SK-N-SH (cell line): ENCODE measurements around the gene APOC3. TPM values are rescaled to one million over a fixed set of nuclear protein-coding genes. Genes with fewer than 3 reads are reported as not detected.

ENCODE experiments used
- CTCF ChIA-PET: fragments of 300-600, 350-600 bp; formaldehyde crosslinking; extraction: SDS; loops from one replicate; lab custom pipeline; 2021; lab: Yijun Ruan, JAX
- POLR2A ChIA-PET: fragments of 350-600 bp; sonication (Branson Sonifier 250); formaldehyde crosslinking; extraction: SDS; loops from one replicate; lab custom pipeline; 2020; ENCODE audit warnings: antibody characterized with exemption, inconsistent platforms; lab: Yijun Ruan, JAX
- DNase-seq: peaks from one replicate; pipeline ENCODE4 v3.0.0; 2012
- H2AFZ ChIP-seq: fragments of 200-600 bp; sonication (generic); 2 replicates; pipeline ENCODE4 v1.8.1; 2016; ENCODE audit warnings: antibody characterized with exemption, mild to moderate bottlenecking, low read depth
- H3F3A ChIP-seq: fragments of 200-600 bp; sonication (generic); replicated peaks from 2 replicates; pipeline ENCODE3; 2016; ENCODE audit warnings: antibody characterized with exemption, mild to moderate bottlenecking; ENCODE audit not compliant: insufficient read depth
- H3K27ac ChIP-seq, 2 experiments: fragments of 200-500 bp in 1 of 2; fragments of 200-600 bp in 1 of 2; sonication (Bioruptor generic) in 1 of 2; sonication (generic), shearing (Covaris generic) in 1 of 2; 2 replicates each; pipeline versions ENCODE4 v1.5.1 to v1.6.1; 2014 to 2016; ENCODE audit warnings: low read depth in 2 of 2, inconsistent platforms in 1 of 2, low read length in 1 of 2, mild to moderate bottlenecking in 1 of 2, mixed read lengths in 1 of 2
- H3K27me3 ChIP-seq: fragments of 200-600 bp; sonication (generic), shearing (Covaris generic); 2 replicates; pipeline ENCODE4 v1.6.1; 2016; ENCODE audit warnings: mixed run types; ENCODE audit not compliant: insufficient read depth
- H3K36me3 ChIP-seq, 2 experiments: fragments of 200-500 bp in 1 of 2; fragments of 200-600 bp in 1 of 2; sonication (Bioruptor generic) in 1 of 2; sonication (generic) in 1 of 2; replicated peaks in 1 of 2; 2 replicates each; pipeline versions ENCODE3 to v1.5.1; 2014 to 2016; ENCODE audit warnings: low read length in 1 of 2, mild to moderate bottlenecking in 1 of 2; ENCODE audit not compliant: insufficient read depth in 2 of 2, control insufficient read depth in 1 of 2
- H3K4me1 ChIP-seq, 2 experiments: fragments of 200-500 bp in 1 of 2; fragments of 200-600 bp in 1 of 2; sonication (Bioruptor generic) in 1 of 2; sonication (generic), shearing (Covaris generic) in 1 of 2; 2 replicates each; pipeline versions ENCODE4 v1.5.1 to v1.6.1; 2014 to 2016; ENCODE audit warnings: low read depth in 1 of 2, low read length in 1 of 2, mixed run types in 1 of 2; ENCODE audit not compliant: insufficient read depth in 2 of 2, control insufficient read depth in 1 of 2
- H3K4me2 ChIP-seq: fragments of 200-600 bp; sonication (generic), shearing (Covaris generic); 2 replicates; pipeline ENCODE4 v1.6.1; 2017; ENCODE audit warnings: mixed run types
- H3K4me3 ChIP-seq, 2 experiments: fragments of 200-500 bp in 1 of 2; fragments of 200-600 bp in 1 of 2; sonication (Bioruptor generic) in 1 of 2; sonication (generic), shearing (Covaris generic) in 1 of 2; 2 replicates each; pipeline versions ENCODE4 v1.5.1 to v1.8.1; 2014 to 2016; ENCODE audit warnings: low read depth in 2 of 2, inconsistent platforms in 1 of 2, low read length in 1 of 2, mild to moderate bottlenecking in 1 of 2, mixed read lengths in 1 of 2, moderate library complexity in 1 of 2
- H3K79me2 ChIP-seq: fragments of 200-600 bp; sonication (generic); 2 replicates; pipeline ENCODE4 v1.8.1; 2017; ENCODE audit warnings: mild to moderate bottlenecking; ENCODE audit not compliant: insufficient read depth
- H3K9ac ChIP-seq: fragments of 200-600 bp; sonication (generic); 2 replicates; pipeline ENCODE4 v1.6.1; 2017; ENCODE audit warnings: mixed run types
- H3K9me2 ChIP-seq: fragments of 200-600 bp; sonication (generic); 2 replicates; pipeline ENCODE4 v1.6.1; 2017; ENCODE audit warnings: mixed run types
- H3K9me3 ChIP-seq: fragments of 200-600 bp; sonication (generic); 2 replicates; pipeline ENCODE4 v1.6.1; 2017; ENCODE audit warnings: mixed run types, mild to moderate bottlenecking, moderate library complexity
- H4K20me1 ChIP-seq: fragments of 200-600 bp; sonication (generic); 2 replicates; pipeline ENCODE4 v1.6.1; 2017; ENCODE audit warnings: mild to moderate bottlenecking, mixed run types; ENCODE audit not compliant: insufficient read depth
- EP300 ChIP-seq, 2 experiments: IDR thresholded peaks; 2 replicates each; pipeline versions ENCODE4 v1.4.0 to v1.6.1; 2012; ENCODE audit warnings: borderline replicate concordance in 1 of 2, low read depth in 1 of 2, low read length in 1 of 2
- FOSL2 ChIP-seq: IDR thresholded peaks from 2 replicates; pipeline ENCODE4 v1.4.0; 2012; ENCODE audit warnings: low read depth, mild to moderate bottlenecking, moderate library complexity, borderline replicate concordance
- FOXJ3 ChIP-seq: sonication (generic); formaldehyde crosslinking; IDR thresholded peaks from 2 replicates; pipeline ENCODE4 v1.5.1; 2020; ENCODE audit warnings: mild to moderate bottlenecking, missing genetic modification reagents
- FOXM1 ChIP-seq: IDR thresholded peaks from 2 replicates; pipeline ENCODE4 v1.4.0; 2012; ENCODE audit warnings: low read depth, mild to moderate bottlenecking
- GABPA ChIP-seq: IDR thresholded peaks from 2 replicates; pipeline ENCODE4 v1.4.0; 2012; ENCODE audit warnings: low read depth, mild to moderate bottlenecking
- GATA2 ChIP-seq: sonication (generic); formaldehyde crosslinking; IDR thresholded peaks from 2 replicates; pipeline ENCODE4 v1.5.0; 2020; ENCODE audit warnings: mild to moderate bottlenecking, missing genetic modification reagents
- MEF2A ChIP-seq: IDR thresholded peaks from 2 replicates; pipeline ENCODE4 v1.4.0; 2012; ENCODE audit warnings: low read depth, borderline replicate concordance
- NFIC ChIP-seq: IDR thresholded peaks from 2 replicates; pipeline ENCODE4 v1.4.0; 2012; ENCODE audit warnings: borderline replicate concordance
- POLR2AphosphoS5 ChIP-seq: IDR thresholded peaks from 2 replicates; pipeline ENCODE4 v1.6.1; 2012; ENCODE audit warnings: low read depth, low read length
- RCOR1 ChIP-seq: fragments of 150-350 bp; IDR thresholded peaks from 2 replicates; pipeline ENCODE4 v1.6.1; 2017; ENCODE audit warnings: antibody characterized with exemption, low read length
- RXRA ChIP-seq: IDR thresholded peaks from 2 replicates; pipeline ENCODE4 v1.4.0; 2012; ENCODE audit warnings: low read depth, mild to moderate bottlenecking, borderline replicate concordance
- TCF12 ChIP-seq: IDR thresholded peaks from 2 replicates; pipeline ENCODE4 v1.4.0; 2012
- YY1 ChIP-seq: IDR thresholded peaks from 2 replicates; pipeline ENCODE4 v1.4.0; 2012; ENCODE audit warnings: low read depth, mild to moderate bottlenecking
- WGBS: methylation state at CpG from one replicate; pipeline ENCODE4 v1.1.6; 2017; ENCODE audit warnings: low lambda C conversion rate; 5-methylcytosine and 5-hydroxymethylcytosine counted together
- polyA plus RNA-seq, 3 experiments: library from polyadenylated mRNA; depleted of rRNA; stranded (reverse); fragments of >200 nt; gene quantifications; 2 replicates each; pipeline ENCODE4 v1.2.3, GENCODE V29; 2012
- TF ChIP-seq, protein P1 (sequence below): IDR thresholded peaks from 2 replicates; pipeline ENCODE4 v1.6.1; 2012; ENCODE audit warnings: mild to moderate bottlenecking, low read depth, low read length, moderate library complexity

The APOC3 gene
- polyA plus RNA-seq, 1 of the 3 experiments (the other 2 are of a cell fraction): not detected

DNA sequence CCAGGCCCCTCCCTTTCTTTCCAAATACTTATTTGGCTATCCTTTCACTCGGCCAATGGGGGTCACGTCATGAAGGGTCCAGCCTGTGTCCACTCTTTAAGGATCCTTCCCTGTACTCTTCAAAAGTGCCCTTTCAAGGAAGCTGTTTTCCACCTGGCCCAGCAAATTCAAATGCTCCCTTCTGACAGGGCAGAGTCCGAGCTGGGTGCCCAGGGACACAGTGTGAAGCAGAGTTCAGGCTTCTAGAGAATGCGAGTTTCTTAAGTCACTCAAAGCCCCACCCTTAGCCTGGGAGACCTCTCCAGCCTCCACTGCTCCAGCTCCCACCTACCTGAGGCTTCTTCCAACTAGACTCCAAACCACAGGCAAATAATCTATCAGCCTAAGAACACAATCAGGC, 13.2 kb downstream of the APOC3 start (continued):
- TF ChIP-seq, protein P1, sequence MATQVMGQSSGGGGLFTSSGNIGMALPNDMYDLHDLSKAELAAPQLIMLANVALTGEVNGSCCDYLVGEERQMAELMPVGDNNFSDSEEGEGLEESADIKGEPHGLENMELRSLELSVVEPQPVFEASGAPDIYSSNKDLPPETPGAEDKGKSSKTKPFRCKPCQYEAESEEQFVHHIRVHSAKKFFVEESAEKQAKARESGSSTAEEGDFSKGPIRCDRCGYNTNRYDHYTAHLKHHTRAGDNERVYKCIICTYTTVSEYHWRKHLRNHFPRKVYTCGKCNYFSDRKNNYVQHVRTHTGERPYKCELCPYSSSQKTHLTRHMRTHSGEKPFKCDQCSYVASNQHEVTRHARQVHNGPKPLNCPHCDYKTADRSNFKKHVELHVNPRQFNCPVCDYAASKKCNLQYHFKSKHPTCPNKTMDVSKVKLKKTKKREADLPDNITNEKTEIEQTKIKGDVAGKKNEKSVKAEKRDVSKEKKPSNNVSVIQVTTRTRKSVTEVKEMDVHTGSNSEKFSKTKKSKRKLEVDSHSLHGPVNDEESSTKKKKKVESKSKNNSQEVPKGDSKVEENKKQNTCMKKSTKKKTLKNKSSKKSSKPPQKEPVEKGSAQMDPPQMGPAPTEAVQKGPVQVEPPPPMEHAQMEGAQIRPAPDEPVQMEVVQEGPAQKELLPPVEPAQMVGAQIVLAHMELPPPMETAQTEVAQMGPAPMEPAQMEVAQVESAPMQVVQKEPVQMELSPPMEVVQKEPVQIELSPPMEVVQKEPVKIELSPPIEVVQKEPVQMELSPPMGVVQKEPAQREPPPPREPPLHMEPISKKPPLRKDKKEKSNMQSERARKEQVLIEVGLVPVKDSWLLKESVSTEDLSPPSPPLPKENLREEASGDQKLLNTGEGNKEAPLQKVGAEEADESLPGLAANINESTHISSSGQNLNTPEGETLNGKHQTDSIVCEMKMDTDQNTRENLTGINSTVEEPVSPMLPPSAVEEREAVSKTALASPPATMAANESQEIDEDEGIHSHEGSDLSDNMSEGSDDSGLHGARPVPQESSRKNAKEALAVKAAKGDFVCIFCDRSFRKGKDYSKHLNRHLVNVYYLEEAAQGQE: no peak
- TF ChIP-seq FOXM1: no peak
- TF ChIP-seq POLR2AphosphoS5: no peak

DNA sequence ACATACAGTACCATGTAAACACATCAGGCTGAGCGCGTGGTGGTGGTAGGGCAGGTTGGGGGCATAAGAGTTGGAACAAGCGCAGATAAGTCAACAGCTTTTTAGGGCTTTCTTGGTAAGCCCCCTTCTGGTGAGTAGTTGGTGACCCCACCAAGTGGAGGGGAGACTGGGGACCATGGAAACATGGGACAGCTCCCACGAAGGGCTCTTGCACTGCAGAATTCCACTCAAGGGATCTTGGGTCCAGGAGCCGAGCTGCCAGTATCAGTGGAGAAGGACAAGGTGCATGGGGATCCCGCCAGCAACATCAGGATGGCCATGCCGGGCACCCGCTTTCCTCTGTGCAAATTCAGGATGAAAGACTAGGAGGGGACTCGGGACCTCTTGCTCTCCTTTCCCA, 14.0 kb downstream of the APOC3 start:
- DNase-seq: no peak
- CTCF ChIA-PET: no interaction called here
- POLR2A ChIA-PET: no interaction called here
- Histone ChIP-seq H3F3A (no peaks in the 10 kb centered on the region), H3K4me3 (no peak overlapping the region), H3K9me2 (no peaks in the 10 kb centered on the region), H2AFZ (no peak overlapping the region), H3K4me2 (no peak overlapping the region), H3K36me3 (peaks cover 9 to 47% of the 10 kb centered on the region in 2 experiments), H3K9ac (no peak overlapping the region), H3K9me3 (no peaks in the 10 kb centered on the region), H4K20me1 (no peaks in the 10 kb centered on the region), H3K79me2 (no peaks in the 10 kb centered on the region), H3K4me1 (peaks cover 0 to 5% of the 10 kb centered on the region in 2 experiments; a peak in 1 of 4 replicates), H3K27ac (no peak overlapping the region), H3K27me3 (no peaks in the 10 kb centered on the region)
- TF ChIP-seq RCOR1: no peak
- 97% methylated on average over 8 of the region's 9 CpGs for WGBS

DNA sequence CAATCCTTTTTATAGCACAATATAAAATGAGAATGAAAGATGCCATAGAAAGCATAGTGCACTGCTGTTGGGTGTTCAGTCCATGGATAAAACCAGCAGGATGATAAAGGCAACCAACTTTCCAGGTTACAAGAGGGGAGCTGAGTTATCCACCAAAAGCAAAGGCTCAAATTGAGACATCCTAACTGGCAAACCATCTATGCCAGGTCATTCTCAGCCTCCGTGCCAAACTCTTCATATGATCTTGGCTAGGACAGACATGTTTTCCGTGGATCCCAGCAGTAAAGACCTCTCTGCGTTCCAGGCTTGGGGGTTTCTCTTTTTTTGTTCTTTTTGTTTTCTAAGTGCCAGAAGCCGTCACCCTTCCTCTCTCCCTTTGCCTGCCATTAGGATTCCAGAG, 15.0 kb downstream of the APOC3 start:
- ChIA-PET POLR2A (no interaction called here), CTCF (interaction anchor here (1.6 kb wide), 1 partner anchor 9 kb away, joined by 7 read pairs; no protein-coding TSS in a partner anchor)
- peaks cover 0 to 5% of the 10 kb centered on the region in 2 experiments; a peak in 1 of 4 replicates for H3K4me1 ChIP-seq
- H3K27me3 ChIP-seq: no peaks in the 10 kb centered on the region
- H4K20me1 ChIP-seq: no peaks in the 10 kb centered on the region
- H3K79me2 ChIP-seq: no peaks in the 10 kb centered on the region
- H3K27ac ChIP-seq: no peak overlapping the region
- H3K9me2 ChIP-seq: no peaks in the 10 kb centered on the region
- no peaks in the 10 kb centered on the region for H3F3A ChIP-seq
- H2AFZ ChIP-seq: no peak overlapping the region
- peaks cover 12 to 52% of the 10 kb centered on the region in 2 experiments for H3K36me3 ChIP-seq
- TF ChIP-seq NFIC: no peak
- no peak for TF ChIP-seq FOSL2
- no peak for TF ChIP-seq RXRA
- TF ChIP-seq MEF2A: no peak
- no peak for TF ChIP-seq GABPA
- no peak for TF ChIP-seq GATA2 (CRISPR knock-in tag)
- TF ChIP-seq POLR2AphosphoS5: no peak
- TF ChIP-seq TCF12: no peak
- no peak for TF ChIP-seq EP300 (IDR thresholded peaks at IDR 0.05; ENCODE audit: borderline replicate concordance in 1 of 2, low read depth in 1 of 2, low read length in 1 of 2)
- no peak for TF ChIP-seq YY1
- no peak for TF ChIP-seq RCOR1
- TF ChIP-seq, protein P1: no peak
- no peak for TF ChIP-seq FOXJ3 (CRISPR knock-in tag)
- H3K9ac ChIP-seq: no peak overlapping the region
- H3K4me3 ChIP-seq: no peak overlapping the region
- 95% methylated on average over 4 of the region's 4 CpGs for WGBS
- no peak overlapping the region for H3K4me2 ChIP-seq
- DNase-seq: no peak
- no peaks in the 10 kb centered on the region for H3K9me3 ChIP-seq
